HG03558 (cell line): Measurements from ENCODE around the gene CNTN5.

Experiments
- ATAC-seq: cut with Tn5 transposase; IDR thresholded peaks from one replicate; pipeline ENCODE4 v1.9.1; 2021; ENCODE audit warnings: moderate number of reproducible peaks; ENCODE audit not compliant: unreplicated experiment; ENCODE audit errors: extremely low read depth

Gene CNTN5

DNA sequence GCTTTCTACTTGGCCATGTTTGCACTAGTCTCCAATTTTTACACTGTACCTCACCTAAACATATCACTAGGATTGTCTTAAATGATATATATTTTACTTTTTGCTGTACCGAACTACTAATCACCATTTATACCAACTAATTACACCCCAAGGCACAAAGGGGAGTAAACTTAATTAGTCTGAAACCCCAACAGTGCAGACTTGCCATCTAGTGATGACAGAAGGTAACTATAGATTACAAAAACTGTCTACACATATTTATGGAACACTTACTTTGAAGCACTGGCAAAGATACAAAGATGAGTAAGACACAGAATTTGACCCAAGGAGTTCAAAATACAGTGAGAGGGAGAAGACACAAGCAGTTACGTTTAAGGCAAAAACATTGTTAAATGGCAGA, 139.7 kb downstream of the CNTN5 start:
- no peak for ATAC-seq

DNA sequence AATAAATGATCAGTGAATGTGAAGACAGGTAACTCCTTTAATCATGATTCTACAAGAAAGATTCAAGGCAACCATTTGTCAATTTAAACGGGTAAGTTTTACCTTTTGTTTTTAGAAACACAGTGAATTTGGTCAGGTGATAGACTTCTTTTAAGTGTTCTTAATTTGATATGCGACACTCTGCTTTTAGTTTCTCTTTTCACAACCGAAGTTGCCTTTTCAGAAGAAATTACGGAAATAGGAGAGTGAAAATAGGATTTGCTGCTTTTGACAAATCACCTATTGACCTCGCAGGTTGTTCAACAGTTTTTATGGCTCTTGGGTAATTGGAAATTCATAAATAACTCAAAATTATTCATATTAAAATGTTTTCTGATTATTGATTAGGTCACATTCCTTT, 142.1 kb downstream of the CNTN5 start:
- no peak for ATAC-seq

DNA sequence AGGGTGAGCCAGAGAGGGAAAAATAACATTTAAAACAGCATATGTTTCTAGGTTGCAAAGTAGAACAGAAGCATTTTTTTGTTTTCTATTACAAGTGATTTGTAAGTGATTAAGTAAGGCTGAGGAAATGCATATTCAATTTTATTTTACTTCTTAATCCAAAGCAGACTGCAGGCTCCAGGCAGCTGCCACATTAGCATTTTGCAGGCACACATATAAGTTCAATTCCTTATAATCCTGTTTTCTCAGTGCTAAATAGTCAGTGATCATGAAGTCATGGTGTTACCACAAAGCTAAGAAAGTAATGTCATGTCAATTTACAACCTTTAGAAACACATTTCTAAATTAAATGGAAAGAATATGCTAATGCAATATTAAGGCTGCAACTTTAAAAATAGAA, 149.8 kb downstream of the CNTN5 start:
- ATAC-seq, result no peak

- ATAC-seq, result no peak
Measured at GRCh38 chr11:99171330-99171729, 150.6 kb downstream of the CNTN5 start.

- no peak for ATAC-seq
Measured at GRCh38 chr11:99176430-99176829, 155.7 kb downstream of the CNTN5 start.

GRCh38 chr11:99177446-99177845, 156.7 kb downstream of the CNTN5 start:
- ATAC-seq, result no peak

GRCh38 chr11:99184146-99184545, 163.4 kb downstream of the CNTN5 start:
- ATAC-seq, result no peak

GRCh38 chr11:99188221-99188620, 167.5 kb downstream of the CNTN5 start:
- no peak for ATAC-seq

DNA sequence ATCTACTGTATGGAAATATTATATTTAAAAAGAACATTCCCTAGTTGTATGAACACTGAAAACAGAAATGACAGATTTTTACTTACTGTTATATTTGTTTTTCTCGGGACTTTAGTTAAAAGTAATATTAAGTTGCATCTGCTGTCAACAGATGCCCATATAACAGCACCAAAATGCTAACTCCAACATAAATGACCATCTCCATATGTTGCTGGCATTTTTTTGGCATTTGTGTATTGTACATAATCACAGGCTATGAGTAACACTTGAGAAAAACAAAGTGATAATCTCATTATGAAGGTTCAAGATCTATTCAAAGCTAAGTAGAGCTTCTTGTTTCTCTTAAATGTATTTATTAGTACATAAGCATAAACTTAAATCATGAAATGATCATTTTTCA, 172.0 kb downstream of the CNTN5 start:
- no peak for ATAC-seq

- ATAC-seq, result no peak
Measured at GRCh38 chr11:99197477-99197876, 176.7 kb downstream of the CNTN5 start.

GRCh38 chr11:99198215-99198614, 177.5 kb downstream of the CNTN5 start:
- ATAC-seq, result no peak

GRCh38 chr11:99199341-99199740, 178.6 kb downstream of the CNTN5 start:
- no peak for ATAC-seq

DNA sequence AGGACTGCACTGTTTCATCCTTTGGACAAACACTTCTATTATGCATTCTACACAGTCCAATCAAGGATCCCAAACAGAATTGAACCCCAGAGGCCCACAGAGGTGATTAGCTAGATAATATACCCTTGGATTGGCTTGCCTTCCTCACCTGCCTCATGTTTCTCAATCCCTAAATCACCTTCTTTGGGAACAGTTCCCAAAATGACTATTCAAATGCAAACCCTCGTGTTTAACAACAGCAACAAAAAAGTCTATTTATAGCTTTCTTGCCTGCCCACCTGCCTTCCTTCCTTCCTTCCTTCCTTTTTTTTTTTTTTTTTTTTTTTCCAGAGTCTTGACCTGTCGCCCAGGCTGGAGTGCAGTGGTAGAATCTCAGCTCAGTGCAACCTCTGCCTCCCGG, 180.0 kb downstream of the CNTN5 start:
- ATAC-seq, result no peak

GRCh38 chr11:99208813-99209212, 188.1 kb downstream of the CNTN5 start:
- ATAC-seq, result no peak

DNA sequence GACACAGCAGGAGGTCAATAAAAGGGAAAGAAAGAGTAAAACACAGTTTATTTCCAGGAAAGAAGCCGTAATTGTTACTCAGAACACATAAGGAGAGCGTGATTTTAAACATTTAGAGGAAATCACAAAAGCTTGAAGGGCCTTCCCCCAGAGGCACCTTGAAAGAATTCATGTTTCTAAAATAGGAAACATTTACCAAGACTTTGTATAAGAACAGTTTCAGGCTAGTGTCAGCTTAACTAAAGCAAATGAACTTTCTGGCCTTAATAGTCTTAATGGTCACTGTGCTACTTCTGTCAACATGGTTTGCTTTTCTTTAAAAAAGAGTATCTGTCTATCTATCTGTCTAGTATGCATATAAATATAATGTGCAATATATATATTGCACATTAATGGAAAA, 208.8 kb downstream of the CNTN5 start:
- no peak for ATAC-seq

DNA sequence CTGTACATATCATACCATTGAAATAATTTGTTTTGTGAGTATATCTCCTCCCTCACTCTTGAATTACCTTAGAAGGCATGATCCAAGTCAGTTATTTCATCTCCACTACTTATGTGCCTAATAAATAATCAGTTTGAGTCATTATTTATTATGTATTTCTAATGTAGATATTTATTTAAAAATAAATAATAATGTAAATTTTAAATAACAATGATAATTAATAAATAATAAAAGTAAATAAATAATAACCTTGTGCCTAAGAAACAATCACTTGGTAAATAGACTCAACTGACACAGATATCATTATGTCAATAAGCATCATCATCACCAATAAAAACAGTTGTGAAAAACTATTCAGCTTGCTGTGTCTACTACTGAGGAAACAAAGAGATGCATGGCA, 213.8 kb downstream of the CNTN5 start:
- no peak for ATAC-seq

- no peak for ATAC-seq
Measured at GRCh38 chr11:99238401-99238800, 217.7 kb downstream of the CNTN5 start.

DNA sequence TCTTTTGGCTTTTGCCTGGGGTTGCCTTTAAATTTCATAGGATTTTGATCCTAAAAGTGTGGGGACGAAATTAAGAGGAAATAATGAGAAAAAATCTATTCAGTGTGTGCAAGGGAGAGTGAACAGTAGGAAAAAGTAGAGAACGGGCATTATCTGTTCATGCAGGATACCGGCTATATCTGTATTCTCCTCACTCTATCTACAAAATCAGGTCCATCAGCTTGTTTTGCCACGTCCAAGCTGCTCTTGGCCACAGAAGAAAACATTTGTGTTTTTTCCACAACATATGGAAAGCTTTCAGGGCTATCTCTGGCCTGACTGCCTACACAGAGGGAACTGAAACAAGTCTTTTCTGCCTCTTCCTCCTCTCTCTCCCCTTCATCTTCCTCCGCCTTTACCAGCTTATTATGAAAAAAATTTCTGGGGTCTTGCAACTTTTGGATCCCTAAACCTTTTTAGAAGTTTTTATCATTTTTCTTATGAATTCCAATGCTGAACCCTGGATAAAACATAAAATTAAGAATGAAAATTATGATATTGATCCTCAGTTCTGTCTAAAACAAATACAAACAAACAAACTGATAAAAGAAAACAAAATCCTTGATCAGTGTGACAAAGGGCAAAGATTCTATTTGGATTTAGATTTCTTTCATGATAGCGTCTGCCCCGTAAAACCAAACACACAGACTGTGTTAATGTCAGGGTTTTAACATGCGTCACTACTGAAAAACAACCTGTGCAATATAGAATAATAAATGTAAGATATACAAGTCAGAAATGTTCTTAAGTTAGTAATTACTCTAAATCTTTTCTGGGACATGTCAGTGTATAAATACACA, 219.7 kb downstream of the CNTN5 start:
- ATAC-seq, result no peak

GRCh38 chr11:99241066-99241465, 220.3 kb downstream of the CNTN5 start:
- no peak for ATAC-seq

DNA sequence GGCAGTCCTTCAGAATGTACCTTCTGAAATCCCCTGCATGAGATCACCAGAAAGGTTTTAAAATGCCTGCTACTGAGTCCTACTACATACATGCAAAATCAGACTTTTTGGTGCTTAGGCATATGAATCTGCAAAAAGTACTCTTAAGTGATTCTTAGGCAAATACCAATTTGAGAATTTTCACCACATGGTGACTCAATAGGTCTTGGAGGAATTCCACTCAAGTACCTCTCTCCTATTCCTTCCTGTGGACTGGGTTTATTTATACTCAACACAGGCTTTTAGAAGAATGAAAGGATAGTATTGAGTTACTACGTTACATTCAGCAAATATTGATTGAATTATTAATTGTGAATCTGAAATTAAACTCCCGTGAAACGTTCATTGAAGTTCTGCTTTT, 223.9 kb downstream of the CNTN5 start:
- ATAC-seq, result no peak

DNA sequence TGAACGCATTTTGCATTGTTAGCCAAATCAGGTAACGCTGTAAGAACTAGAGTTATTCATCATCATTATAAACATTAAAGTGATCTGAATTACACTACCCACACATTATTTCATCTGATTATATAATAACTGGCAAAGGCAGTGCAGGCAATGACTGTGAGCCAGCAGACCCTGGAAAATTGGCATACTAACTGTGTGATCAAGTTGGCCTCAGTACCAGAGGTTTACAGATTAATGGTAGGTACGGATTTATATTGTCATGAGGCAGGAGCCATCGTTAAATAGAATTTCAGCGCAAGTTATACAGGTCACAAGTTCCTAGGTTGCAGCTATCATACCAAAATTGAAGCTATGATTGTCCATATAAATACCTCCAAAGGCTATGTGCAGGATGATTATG, 225.4 kb downstream of the CNTN5 start:
- no peak for ATAC-seq

GRCh38 chr11:99256614-99257013, 235.9 kb downstream of the CNTN5 start:
- ATAC-seq, result no peak
